ENCODE data around the gene CCNG2.

DNA sequence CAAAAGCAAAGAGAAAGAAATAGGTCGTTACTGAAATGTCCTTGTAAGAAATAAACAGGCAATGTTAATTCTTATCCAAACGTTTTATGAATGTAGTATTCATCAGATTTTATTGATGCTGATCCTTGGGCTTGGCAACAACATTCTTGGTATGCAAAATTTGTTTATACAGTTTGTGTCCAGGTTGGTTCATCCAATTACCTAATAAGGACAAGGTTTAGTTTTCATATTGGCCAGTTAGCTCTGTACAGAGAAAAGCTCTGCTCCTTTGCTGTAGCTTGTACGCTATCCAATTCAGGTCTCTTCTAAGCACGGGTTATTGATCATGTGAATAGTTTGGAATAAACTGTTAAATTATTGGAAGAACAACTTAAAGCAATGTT lies 14.4 kb upstream of the CCNG2 start:
- TF ChIP-seq RAD21 (IDR thresholded peaks at IDR 0.05; ENCODE audit: low read depth) (no peak), ZBTB7A (IDR thresholded peaks at IDR 0.05; ENCODE audit: low read depth) (no peak), CREB1 (IDR thresholded peaks at IDR 0.05; ENCODE audit: low read depth) (no peak), EGR1 (IDR thresholded peaks at IDR 0.05) (no peak), EP300 (IDR thresholded peaks at IDR 0.05; ENCODE audit: borderline replicate concordance) (no peak), TAF1 (IDR thresholded peaks at IDR 0.05; ENCODE audit: low read depth) (no peak), YY1 (IDR thresholded peaks at IDR 0.05; ENCODE audit: low read depth) (no peak)
- TF ChIP-seq, protein P1, sequence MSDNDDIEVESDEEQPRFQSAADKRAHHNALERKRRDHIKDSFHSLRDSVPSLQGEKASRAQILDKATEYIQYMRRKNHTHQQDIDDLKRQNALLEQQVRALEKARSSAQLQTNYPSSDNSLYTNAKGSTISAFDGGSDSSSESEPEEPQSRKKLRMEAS (IDR thresholded peaks at IDR 0.05): no peak
- TF ChIP-seq, protein P2, sequence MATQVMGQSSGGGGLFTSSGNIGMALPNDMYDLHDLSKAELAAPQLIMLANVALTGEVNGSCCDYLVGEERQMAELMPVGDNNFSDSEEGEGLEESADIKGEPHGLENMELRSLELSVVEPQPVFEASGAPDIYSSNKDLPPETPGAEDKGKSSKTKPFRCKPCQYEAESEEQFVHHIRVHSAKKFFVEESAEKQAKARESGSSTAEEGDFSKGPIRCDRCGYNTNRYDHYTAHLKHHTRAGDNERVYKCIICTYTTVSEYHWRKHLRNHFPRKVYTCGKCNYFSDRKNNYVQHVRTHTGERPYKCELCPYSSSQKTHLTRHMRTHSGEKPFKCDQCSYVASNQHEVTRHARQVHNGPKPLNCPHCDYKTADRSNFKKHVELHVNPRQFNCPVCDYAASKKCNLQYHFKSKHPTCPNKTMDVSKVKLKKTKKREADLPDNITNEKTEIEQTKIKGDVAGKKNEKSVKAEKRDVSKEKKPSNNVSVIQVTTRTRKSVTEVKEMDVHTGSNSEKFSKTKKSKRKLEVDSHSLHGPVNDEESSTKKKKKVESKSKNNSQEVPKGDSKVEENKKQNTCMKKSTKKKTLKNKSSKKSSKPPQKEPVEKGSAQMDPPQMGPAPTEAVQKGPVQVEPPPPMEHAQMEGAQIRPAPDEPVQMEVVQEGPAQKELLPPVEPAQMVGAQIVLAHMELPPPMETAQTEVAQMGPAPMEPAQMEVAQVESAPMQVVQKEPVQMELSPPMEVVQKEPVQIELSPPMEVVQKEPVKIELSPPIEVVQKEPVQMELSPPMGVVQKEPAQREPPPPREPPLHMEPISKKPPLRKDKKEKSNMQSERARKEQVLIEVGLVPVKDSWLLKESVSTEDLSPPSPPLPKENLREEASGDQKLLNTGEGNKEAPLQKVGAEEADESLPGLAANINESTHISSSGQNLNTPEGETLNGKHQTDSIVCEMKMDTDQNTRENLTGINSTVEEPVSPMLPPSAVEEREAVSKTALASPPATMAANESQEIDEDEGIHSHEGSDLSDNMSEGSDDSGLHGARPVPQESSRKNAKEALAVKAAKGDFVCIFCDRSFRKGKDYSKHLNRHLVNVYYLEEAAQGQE (IDR thresholded peaks at IDR 0.05; ENCODE audit: low read depth): no peak

Data from Ishikawa (cell line).